ENCODE results near the gene ALG12. TPM values are rescaled to one million over a fixed set of nuclear protein-coding genes. Genes with fewer than 3 reads are reported as not detected.

Gene ALG12
- total and polyA plus RNA-seq, 2 of the 8 experiments (the other 6 are each of a cell fraction or from before 2014, with no cell fraction given), result 13.4 to 22.5 TPM

- Histone ChIP-seq H4K20me1 (replicated peaks in 1 of 2; ENCODE audit: control insufficient read depth in 1 of 2, insufficient read depth in 2 of 2, low read length in 2 of 2) (peaks cover 0 to 2% of the 10 kb centered on the region in 2 experiments), H3K79me1 (ENCODE audit: low read depth, low read length) (no peaks in the 10 kb centered on the region), H3K14ac (ENCODE audit: insufficient read length) (no peak overlapping the region), H2BK15ac (ENCODE audit: low read length) (no peak overlapping the region), H3K9ac (replicated peaks in 1 of 4; ENCODE audit: extremely low read depth in 1 of 4, low read depth in 3 of 4, low read length in 3 of 4) (no peak overlapping the region), H3K23me2 (ENCODE audit: low read depth, low read length) (no peaks in the 10 kb centered on the region), H2BK12ac (ENCODE audit: low read depth, low read length) (no peak overlapping the region), H3K27me3 (replicated peaks in 1 of 4; ENCODE audit: control insufficient read depth in 3 of 4, extremely low read depth in 1 of 4, insufficient read depth in 3 of 4, low read length in 3 of 4) (no peaks in the 10 kb centered on the region), H3K18ac (ENCODE audit: extremely low read depth, low read length) (no peak overlapping the region; the same call in 1 of the 2 replicates), H3K4me2 (ENCODE audit: insufficient read depth in 1 of 2, low read depth in 2 of 2, low read length in 2 of 2) (no peak overlapping the region), H2BK20ac (ENCODE audit: low read length) (no peak overlapping the region), H2AFZ (ENCODE audit: low read length) (no peak overlapping the region), H3K4me3 (ENCODE audit: extremely low read depth in 1 of 4, insufficient read depth in 2 of 4, low read depth in 3 of 4, low read length in 4 of 4) (no peak overlapping the region), H2BK5ac (ENCODE audit: low read depth, low read length) (no peak overlapping the region; the same call in 1 of the 2 replicates), H3K79me2 (ENCODE audit: control insufficient read depth in 1 of 2, insufficient read depth in 2 of 2, low read length in 2 of 2) (no peaks in the 10 kb centered on the region), H2BK120ac (replicated peaks; ENCODE audit: low read depth, low read length) (no peak overlapping the region), H4K91ac (replicated peaks; ENCODE audit: insufficient read length, low read length) (no peak overlapping the region), H3K23ac (ENCODE audit: insufficient read length) (no peak overlapping the region), H3K4ac (replicated peaks; ENCODE audit: insufficient read length, low read depth, low read length) (no peak overlapping the region), H3K4me1 (replicated peaks in 1 of 4; ENCODE audit: control insufficient read depth in 3 of 4, insufficient read depth in 4 of 4, low read length in 3 of 4) (peaks cover 0 to 32% (median 17%) of the 10 kb centered on the region in 4 experiments; a peak in 5 of 7 replicates), H3K56ac (replicated peaks; ENCODE audit: insufficient read length, low read depth, low read length) (no peak overlapping the region), H3K36me3 (ENCODE audit: control insufficient read depth in 2 of 4, insufficient read depth in 4 of 4, low read length in 3 of 4) (no peaks in the 10 kb centered on the region), H3K27ac (ENCODE audit: low read depth, low read length) (no peak overlapping the region), H4K8ac (ENCODE audit: extremely low read depth, insufficient read depth, low read length) (no peak overlapping the region), H2AK5ac (ENCODE audit: low read depth, low read length) (0 out of 2 replicates have a peak overlapping the region, but pooled peaks have one; percentile 39), H4K5ac (ENCODE audit: insufficient read length, low read depth, low read length) (no peak overlapping the region), H3K9me3 (ENCODE audit: insufficient read depth in 2 of 2, low read depth in 1 of 2, low read length in 1 of 2) (no peaks in the 10 kb centered on the region)
- ChIA-PET CTCF (ENCODE audit: partially characterized antibody) (interaction anchor here (1.5 to 2.4 kb wide), 3 partner anchors 17 to 80 kb away, joined by 4 to 8 read pairs (median 5); no protein-coding TSS in a partner anchor), POLR2A (ENCODE audit: partially characterized antibody) (interaction anchor here (0.9 to 2.3 kb wide), 4 partner anchors 8 to 288 kb away, joined by 3 to 9 read pairs (median 6); partner anchors contain the start of gene PIM3)
- 91% methylated on average over 13 of the region's 18 CpGs; no CpG with 5 or more reads in 1 of the 2 experiments for WGBS, 2 experiments (ENCODE audit: extremely low coverage in 1 of 2, insufficient coverage in 1 of 2, insufficient read length in 1 of 2, insufficient replicate concordance in 2 of 2, low coverage in 1 of 2, low lambda C conversion rate in 2 of 2, missing lambda C conversion rate in 1 of 2)
- DNase-seq (ENCODE audit: low read depth in 1 of 2, low spot score in 2 of 2) (no peak), FAIRE-seq (no peak)
- TF ChIP-seq KDM5A (IDR thresholded peaks at IDR 0.05; ENCODE audit: low read length), result no peak
- TF ChIP-seq MAX (IDR thresholded peaks at IDR 0.05), result no peak
- no peak for TF ChIP-seq MAFK (IDR thresholded peaks at IDR 0.05; ENCODE audit: low read depth, low read length)
- no peak for TF ChIP-seq POLR2A (IDR thresholded peaks at IDR 0.05; ENCODE audit: control extremely low read depth in 1 of 2, low read depth in 2 of 2, low read length in 2 of 2)
- no peak for TF ChIP-seq RAD21 (IDR thresholded peaks at IDR 0.05 in 1 of 2, conservative IDR thresholded peaks at IDR 0.05 in 1 of 2; ENCODE audit: low read depth in 2 of 2, low read length in 2 of 2)
- no peak for TF ChIP-seq ATF3 (IDR thresholded peaks at IDR 0.05; ENCODE audit: insufficient read depth, low read depth, low read length)
- TF ChIP-seq SIRT6 (IDR thresholded peaks at IDR 0.05; ENCODE audit: low read length), result no peak
Observed at GRCh38 chr22:49950396-49950994, 32.3 kb upstream of the ALG12 start.

Data from H1 (cell line).